H1 (cell line): Measurements from ENCODE around the gene CD300E.

Experiments used
- GABPA ChIP-seq: IDR thresholded peaks from 2 replicates; pipeline ENCODE4 v1.6.1; 2011; ENCODE audit warnings: mild to moderate bottlenecking, low read length, moderate library complexity, borderline replicate concordance; ENCODE audit not compliant: insufficient read depth
- POLR2AphosphoS5 ChIP-seq: IDR thresholded peaks from 2 replicates; pipeline ENCODE4 v1.6.1; 2011; ENCODE audit warnings: low read depth, low read length
- TEAD4 ChIP-seq: IDR thresholded peaks from 2 replicates; pipeline ENCODE4 v1.6.1; 2012; ENCODE audit warnings: low read depth, low read length, inconsistent platforms, mixed read lengths
- TF ChIP-seq, protein P1 (sequence below), 3 experiments: IDR thresholded peaks; 1 replicate in 2 of 3; 2 replicates in 1 of 3; pipeline versions ENCODE4 v1.5.1 to v1.6.1; 2011; ENCODE audit warnings: low read length in 3 of 3, mild to moderate bottlenecking in 3 of 3, inconsistent platforms in 2 of 3, low read depth in 1 of 3, moderate library complexity in 1 of 3; ENCODE audit not compliant: insufficient read depth in 1 of 3; ENCODE audit errors: control extremely low read depth in 1 of 3

DNA sequence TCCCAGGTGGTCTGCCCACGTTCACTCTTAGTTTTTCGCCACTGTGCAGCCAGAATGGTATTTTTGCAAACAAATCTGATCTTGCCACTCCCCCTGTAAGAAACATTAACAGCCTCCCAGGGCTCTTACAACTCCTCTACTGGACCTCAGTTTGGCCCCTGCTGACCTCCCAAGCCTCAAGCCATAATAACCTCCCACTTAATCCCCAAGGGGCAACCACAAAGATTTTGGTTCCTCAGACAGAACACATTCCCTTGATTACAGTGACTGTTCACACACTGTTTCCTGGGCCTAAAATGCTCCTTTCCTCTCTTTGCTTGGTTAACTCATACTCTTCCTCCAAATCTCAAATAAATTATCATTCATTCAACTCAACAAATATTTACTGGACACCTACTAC is 21.5 kb upstream of the CD300E start:
- TF ChIP-seq TEAD4 (no peak), POLR2AphosphoS5 (no peak), GABPA (no peak)
- TF ChIP-seq, protein P1, sequence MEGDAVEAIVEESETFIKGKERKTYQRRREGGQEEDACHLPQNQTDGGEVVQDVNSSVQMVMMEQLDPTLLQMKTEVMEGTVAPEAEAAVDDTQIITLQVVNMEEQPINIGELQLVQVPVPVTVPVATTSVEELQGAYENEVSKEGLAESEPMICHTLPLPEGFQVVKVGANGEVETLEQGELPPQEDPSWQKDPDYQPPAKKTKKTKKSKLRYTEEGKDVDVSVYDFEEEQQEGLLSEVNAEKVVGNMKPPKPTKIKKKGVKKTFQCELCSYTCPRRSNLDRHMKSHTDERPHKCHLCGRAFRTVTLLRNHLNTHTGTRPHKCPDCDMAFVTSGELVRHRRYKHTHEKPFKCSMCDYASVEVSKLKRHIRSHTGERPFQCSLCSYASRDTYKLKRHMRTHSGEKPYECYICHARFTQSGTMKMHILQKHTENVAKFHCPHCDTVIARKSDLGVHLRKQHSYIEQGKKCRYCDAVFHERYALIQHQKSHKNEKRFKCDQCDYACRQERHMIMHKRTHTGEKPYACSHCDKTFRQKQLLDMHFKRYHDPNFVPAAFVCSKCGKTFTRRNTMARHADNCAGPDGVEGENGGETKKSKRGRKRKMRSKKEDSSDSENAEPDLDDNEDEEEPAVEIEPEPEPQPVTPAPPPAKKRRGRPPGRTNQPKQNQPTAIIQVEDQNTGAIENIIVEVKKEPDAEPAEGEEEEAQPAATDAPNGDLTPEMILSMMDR (IDR thresholded peaks at IDR 0.05; ENCODE audit: control extremely low read depth in 1 of 3, insufficient read depth in 1 of 3, low read depth in 1 of 3, low read length in 3 of 3): no peak
